ENCODE data around the gene KLHL1.

The KLHL1 gene

GRCh38 chr13:69676286-69676685, 432.0 kb downstream of the KLHL1 start:
- H3K4me3 ChIP-seq (ENCODE audit: low read depth, low read length) = no peak overlapping the region

DNA sequence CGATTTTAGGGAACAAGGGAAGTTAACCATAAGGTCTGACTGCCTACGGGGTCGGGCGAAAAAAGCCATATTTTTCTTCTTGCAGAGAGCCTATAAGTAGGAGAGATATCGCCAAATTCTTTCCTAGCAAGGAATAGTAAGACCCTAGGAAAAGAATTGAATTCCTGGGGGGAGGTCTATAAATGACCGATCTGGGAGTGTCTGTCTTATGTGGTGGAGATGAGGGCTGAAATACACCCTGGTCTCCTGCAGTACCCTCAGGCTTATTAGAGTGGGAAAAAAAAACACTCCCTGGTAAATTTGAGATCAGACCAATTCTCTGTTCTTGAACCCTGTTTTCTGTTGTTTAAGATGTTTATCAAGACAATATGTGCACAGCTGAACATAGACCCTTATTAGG, 448.1 kb downstream of the KLHL1 start:
- TF ChIP-seq, protein P1, sequence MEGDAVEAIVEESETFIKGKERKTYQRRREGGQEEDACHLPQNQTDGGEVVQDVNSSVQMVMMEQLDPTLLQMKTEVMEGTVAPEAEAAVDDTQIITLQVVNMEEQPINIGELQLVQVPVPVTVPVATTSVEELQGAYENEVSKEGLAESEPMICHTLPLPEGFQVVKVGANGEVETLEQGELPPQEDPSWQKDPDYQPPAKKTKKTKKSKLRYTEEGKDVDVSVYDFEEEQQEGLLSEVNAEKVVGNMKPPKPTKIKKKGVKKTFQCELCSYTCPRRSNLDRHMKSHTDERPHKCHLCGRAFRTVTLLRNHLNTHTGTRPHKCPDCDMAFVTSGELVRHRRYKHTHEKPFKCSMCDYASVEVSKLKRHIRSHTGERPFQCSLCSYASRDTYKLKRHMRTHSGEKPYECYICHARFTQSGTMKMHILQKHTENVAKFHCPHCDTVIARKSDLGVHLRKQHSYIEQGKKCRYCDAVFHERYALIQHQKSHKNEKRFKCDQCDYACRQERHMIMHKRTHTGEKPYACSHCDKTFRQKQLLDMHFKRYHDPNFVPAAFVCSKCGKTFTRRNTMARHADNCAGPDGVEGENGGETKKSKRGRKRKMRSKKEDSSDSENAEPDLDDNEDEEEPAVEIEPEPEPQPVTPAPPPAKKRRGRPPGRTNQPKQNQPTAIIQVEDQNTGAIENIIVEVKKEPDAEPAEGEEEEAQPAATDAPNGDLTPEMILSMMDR (IDR thresholded peaks at IDR 0.05; ENCODE audit: borderline replicate concordance, insufficient read depth, low read depth, low read length) = no peak
- H3K4me3 ChIP-seq (ENCODE audit: low read depth, low read length) = no peak overlapping the region

More at GRCh38 chr13:69676286-69676685, 432.0 kb downstream of the KLHL1 start:
- TF ChIP-seq, protein P1 (IDR thresholded peaks at IDR 0.05; ENCODE audit: borderline replicate concordance, insufficient read depth, low read depth, low read length) = no peak

GRCh38 chr13:69657676-69658075, 450.6 kb downstream of the KLHL1 start:
- no peak overlapping the region for H3K4me3 ChIP-seq (ENCODE audit: low read depth, low read length)
- TF ChIP-seq, protein P1 (IDR thresholded peaks at IDR 0.05; ENCODE audit: borderline replicate concordance, insufficient read depth, low read depth, low read length) = no peak

DNA sequence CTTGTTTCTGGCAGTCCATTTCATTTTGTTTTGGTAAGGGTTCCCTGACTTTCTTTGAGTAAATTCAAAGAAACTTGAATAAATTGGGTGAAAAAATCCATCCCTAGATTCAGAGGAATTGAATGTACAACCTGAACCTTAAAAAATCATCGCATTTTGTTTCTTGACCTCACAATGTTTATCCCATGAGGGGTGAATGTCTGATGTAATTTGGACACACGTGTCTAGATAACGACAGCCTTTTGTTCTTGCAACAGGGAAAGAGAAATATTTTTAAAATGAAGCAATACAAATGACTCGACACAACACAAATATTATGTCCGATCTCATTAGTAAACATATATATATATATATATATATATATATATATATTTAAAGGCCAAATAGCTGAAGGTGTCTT, 453.9 kb downstream of the KLHL1 start:
- H3K4me3 ChIP-seq (ENCODE audit: low read depth, low read length) = no peak overlapping the region
- TF ChIP-seq, protein P1 (IDR thresholded peaks at IDR 0.05; ENCODE audit: borderline replicate concordance, insufficient read depth, low read depth, low read length) = no peak

All from GM12875 (cell line).